Measurements from ENCODE around the gene SBK3.
"Not testable (repeated sequence)": the region's sequence is repeated elsewhere in the genome, so short reads cannot be mapped to it uniquely, and the experiment has no call there.

The SBK3 gene

GRCh38 chr19:55508120-55508519, 37.2 kb downstream of the SBK3 start:
- DNase-seq, result no peak

- DNase-seq, result no peak
Measured at GRCh38 chr19:55504981-55505380, 40.4 kb downstream of the SBK3 start.

GRCh38 chr19:55504252-55504603, 41.1 kb downstream of the SBK3 start:
- DNase-seq, result no peak

GRCh38 chr19:55503502-55504251, 41.7 kb downstream of the SBK3 start:
- peak; percentile 93 for DNase-seq

- DNase-seq, result no peak
Measured at GRCh38 chr19:55503157-55503501, 42.2 kb downstream of the SBK3 start.

GRCh38 chr19:55502197-55502952, 43.0 kb downstream of the SBK3 start:
- no peak for DNase-seq

GRCh38 chr19:55500368-55500952, 44.9 kb downstream of the SBK3 start:
- no peak for DNase-seq

- DNase-seq, result no peak
Measured at GRCh38 chr19:55498246-55498840, 47.0 kb downstream of the SBK3 start.

- no peak for DNase-seq
Measured at GRCh38 chr19:55497763-55498162, 47.6 kb downstream of the SBK3 start.

- not testable (repeated sequence) for DNase-seq
Measured at GRCh38 chr19:55496820-55497219, 48.5 kb downstream of the SBK3 start.

GRCh38 chr19:55495646-55496349, 49.5 kb downstream of the SBK3 start:
- no peak for DNase-seq

GRCh38 chr19:55494172-55494761, 51.1 kb downstream of the SBK3 start:
- no peak for DNase-seq

- DNase-seq, result no peak
Measured at GRCh38 chr19:55493645-55494171, 51.6 kb downstream of the SBK3 start.

- DNase-seq, result no peak
Measured at GRCh38 chr19:55493052-55493644, 52.2 kb downstream of the SBK3 start.

- no peak for DNase-seq
Measured at GRCh38 chr19:55492362-55492944, 52.9 kb downstream of the SBK3 start.

GRCh38 chr19:55491546-55492360, 53.6 kb downstream of the SBK3 start:
- no peak for DNase-seq
